PC-9 (cell line): ENCODE measurements around the gene CHRNA3. TPM values are rescaled to one million over a fixed set of nuclear protein-coding genes. Genes with fewer than 3 reads are reported as not detected.

Experiments used
- BruUV-seq: library from RNA; stranded (reverse); fragments of 400-500 nt; replicated peaks from 2 replicates; lab custom pipeline; 2021; lab: Mats Ljungman, UMichigan
- CTCF ChIA-PET: fragments of 300-600 bp; sonication (Branson Sonifier 250); formaldehyde crosslinking; loops from one replicate; lab custom pipeline; 2022; ENCODE audit warnings: antibody characterized with exemption; lab: Charles Lee
- POLR2A ChIA-PET: fragments of 300-600 bp; sonication (Branson Sonifier 250); formaldehyde crosslinking; loops from one replicate; lab custom pipeline; 2022; ENCODE audit warnings: antibody characterized with exemption; ENCODE audit not compliant: unreplicated experiment; lab: Charles Lee
- DNase-seq, 2 experiments: peaks; one replicate each; pipeline versions ENCODE4 v3.0.0 to v3.0.0-alpha.2; 2015 to 2022; ENCODE audit warnings: mixed read lengths in 1 of 2
- H2AFZ ChIP-seq: fragments of 200-600 bp; sonication (generic); 2 replicates; pipeline ENCODE4 v1.8.1; 2017; ENCODE audit warnings: antibody characterized with exemption
- H3F3A ChIP-seq: fragments of 200-600 bp; sonication (generic); 2 replicates; pipeline ENCODE4 v1.8.1; 2017; ENCODE audit warnings: antibody characterized with exemption, mild to moderate bottlenecking, low read depth; ENCODE audit not compliant: insufficient read depth
- H3K27ac ChIP-seq: fragments of 200-600 bp; sonication (generic); 2 replicates; pipeline ENCODE4 v1.6.1; 2016; ENCODE audit warnings: mixed run types
- H3K27me3 ChIP-seq: fragments of 200-600 bp; sonication (generic); 2 replicates; pipeline ENCODE4 v1.6.1; 2016; ENCODE audit warnings: low read depth, mixed run types; ENCODE audit not compliant: insufficient read depth
- H3K36me3 ChIP-seq: fragments of 200-600 bp; sonication (generic); 2 replicates; pipeline ENCODE4 v1.6.1; 2016; ENCODE audit warnings: low read depth, mixed run types
- H3K4me1 ChIP-seq: fragments of 200-600 bp; sonication (generic); replicated peaks from 2 replicates; pipeline ENCODE4 v1.6.1; 2016; ENCODE audit warnings: mixed run types; ENCODE audit not compliant: insufficient read depth
- H3K4me2 ChIP-seq: fragments of 200-600 bp; sonication (generic); 2 replicates; pipeline ENCODE4 v1.6.1; 2017; ENCODE audit warnings: mixed run types
- H3K4me3 ChIP-seq: fragments of 200-600 bp; sonication (generic); 2 replicates; pipeline ENCODE4 v1.6.1; 2016; ENCODE audit warnings: mixed run types
- H3K79me2 ChIP-seq: fragments of 200-600 bp; sonication (generic); 2 replicates; pipeline ENCODE4 v1.6.1; 2017; ENCODE audit warnings: low read depth, mixed run types
- H3K9me2 ChIP-seq: fragments of 200-600 bp; sonication (generic); 2 replicates; pipeline ENCODE4 v1.8.1; 2017; ENCODE audit warnings: mild to moderate bottlenecking; ENCODE audit not compliant: insufficient read depth
- H3K9me3 ChIP-seq: fragments of 200-600 bp; sonication (generic); 2 replicates; pipeline ENCODE4 v1.8.1; 2016; ENCODE audit warnings: low read depth; ENCODE audit not compliant: insufficient read depth
- H4K20me1 ChIP-seq: fragments of 200-600 bp; sonication (generic); 2 replicates; pipeline ENCODE4 v1.8.1; 2017; ENCODE audit not compliant: insufficient read depth
- EZH2 ChIP-seq: fragments of 200-600 bp; sonication (generic); IDR thresholded peaks from 2 replicates; pipeline ENCODE4 v1.8.0; 2017; ENCODE audit warnings: antibody characterized with exemption, low read depth
- intact Hi-C: fragments of 100-400 bp; cut with micrococcal nuclease; formaldehyde crosslinking; loops from one replicate; pipeline ENCODE4 v1.10.0; 2022; ENCODE audit not compliant: unreplicated experiment
- total RNA-seq: library from RNA; stranded (reverse); gene quantifications from 2 replicates; pipeline ENCODE4 v1.2.3, GENCODE V29; 2021
- TF ChIP-seq, protein P1 (sequence below): fragments of 200-600 bp; sonication (generic); conservative IDR thresholded peaks from 2 replicates; pipeline ENCODE4 v1.6.1; 2017; ENCODE audit warnings: mixed run types, antibody characterized with exemption, mild to moderate bottlenecking, moderate library complexity

CHRNA3 gene
- total RNA-seq, 1 experiment from 2014 or later = not detected

DNA sequence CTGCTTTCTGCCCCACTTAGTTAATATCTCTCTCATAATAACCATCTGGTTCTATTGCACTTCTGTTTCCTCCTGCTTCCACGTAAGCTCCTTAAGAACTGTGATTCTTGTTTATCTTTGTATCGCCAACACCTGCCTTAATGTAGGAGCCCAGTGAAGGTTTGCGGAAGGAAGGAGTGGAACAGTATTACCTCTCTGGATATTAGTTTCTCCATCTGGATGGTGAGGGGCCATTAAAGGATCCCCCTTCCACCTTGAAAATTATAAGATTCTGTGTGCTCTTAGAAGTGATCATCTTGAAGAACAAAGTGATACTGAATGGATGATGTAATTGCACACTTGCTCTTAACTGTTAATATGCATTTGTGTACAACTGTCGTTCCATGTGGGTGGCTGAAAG is 53.3 kb downstream of the CHRNA3 start:
- no peak overlapping the region for H3K27ac ChIP-seq

DNA sequence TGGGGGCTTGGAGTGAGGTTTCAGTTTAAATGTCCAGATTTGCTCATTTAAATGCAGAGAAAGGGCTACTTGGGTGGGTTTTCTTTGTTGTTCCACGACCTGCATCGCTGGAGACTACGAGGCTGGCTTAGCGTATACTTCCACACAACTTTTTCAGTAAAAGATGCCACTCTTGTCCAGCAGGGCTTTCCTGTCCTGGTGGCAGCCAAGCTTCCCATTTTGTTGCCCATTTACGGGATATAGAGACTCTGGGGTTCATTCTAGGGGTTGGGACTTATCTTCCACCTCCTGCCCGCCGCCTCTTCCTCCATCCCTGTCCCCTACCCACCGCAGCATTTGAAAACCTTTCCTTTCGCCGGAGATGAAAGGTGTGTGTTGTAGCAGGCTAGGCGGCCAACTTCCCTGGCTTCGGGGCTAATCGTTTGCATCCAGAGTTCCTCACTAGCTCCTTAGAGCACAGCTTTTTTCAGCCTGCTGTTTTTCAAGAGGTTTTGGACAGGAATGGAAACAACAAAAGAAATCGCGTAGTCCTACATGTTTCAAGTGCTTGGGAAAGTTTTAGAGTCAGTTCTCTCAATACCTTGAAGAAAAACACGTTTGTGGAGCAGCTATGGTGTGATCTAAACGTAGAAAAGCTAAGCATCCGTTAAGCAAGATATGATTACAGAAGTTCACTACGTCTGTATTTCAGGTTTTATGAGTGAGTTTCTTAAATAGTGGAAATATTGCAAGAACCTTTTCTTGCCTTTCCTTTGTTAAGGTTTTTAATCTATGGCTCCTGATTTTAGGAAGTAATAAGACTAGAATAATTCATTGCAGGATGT is 54.6 kb downstream of the CHRNA3 start:
- TSS peak; percentile 63 for BruUV-seq
- peak overlapping the region; percentile 44 for H3K27ac ChIP-seq
- no peak for TF ChIP-seq EZH2
- TF ChIP-seq, protein P1, sequence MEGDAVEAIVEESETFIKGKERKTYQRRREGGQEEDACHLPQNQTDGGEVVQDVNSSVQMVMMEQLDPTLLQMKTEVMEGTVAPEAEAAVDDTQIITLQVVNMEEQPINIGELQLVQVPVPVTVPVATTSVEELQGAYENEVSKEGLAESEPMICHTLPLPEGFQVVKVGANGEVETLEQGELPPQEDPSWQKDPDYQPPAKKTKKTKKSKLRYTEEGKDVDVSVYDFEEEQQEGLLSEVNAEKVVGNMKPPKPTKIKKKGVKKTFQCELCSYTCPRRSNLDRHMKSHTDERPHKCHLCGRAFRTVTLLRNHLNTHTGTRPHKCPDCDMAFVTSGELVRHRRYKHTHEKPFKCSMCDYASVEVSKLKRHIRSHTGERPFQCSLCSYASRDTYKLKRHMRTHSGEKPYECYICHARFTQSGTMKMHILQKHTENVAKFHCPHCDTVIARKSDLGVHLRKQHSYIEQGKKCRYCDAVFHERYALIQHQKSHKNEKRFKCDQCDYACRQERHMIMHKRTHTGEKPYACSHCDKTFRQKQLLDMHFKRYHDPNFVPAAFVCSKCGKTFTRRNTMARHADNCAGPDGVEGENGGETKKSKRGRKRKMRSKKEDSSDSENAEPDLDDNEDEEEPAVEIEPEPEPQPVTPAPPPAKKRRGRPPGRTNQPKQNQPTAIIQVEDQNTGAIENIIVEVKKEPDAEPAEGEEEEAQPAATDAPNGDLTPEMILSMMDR = peak; percentile 33

More for the DNA sequence above, 53.3 kb downstream of the CHRNA3 start:
- Histone ChIP-seq H2AFZ (peak overlapping the region; percentile 53; the same call in 1 of the 2 replicates), H3K4me2 (peak overlapping the region; percentile 87), H3K9me2 (no peaks in the 10 kb centered on the region), H3K27me3 (no peaks in the 10 kb centered on the region), H3F3A (peaks cover 19% of the 10 kb centered on the region), H3K9me3 (no peaks in the 10 kb centered on the region), H3K4me1 (peaks cover 14% of the 10 kb centered on the region), H3K79me2 (peaks cover 11% of the 10 kb centered on the region; the same call in 1 of the 2 replicates), H4K20me1 (no peaks in the 10 kb centered on the region), H3K36me3 (no peaks in the 10 kb centered on the region), H3K4me3 (peak overlapping the region; percentile 68; the same call in 1 of the 2 replicates)
- ChIA-PET CTCF (no interaction called here), POLR2A (interaction anchor here (0.6 kb wide), 1 partner anchor 81 kb away, joined by 3 read pairs; no protein-coding TSS in a partner anchor)
- BruUV-seq = no TSS peak
- no peak for DNase-seq
- TF ChIP-seq, protein P1 = no peak
- no peak for TF ChIP-seq EZH2
- intact Hi-C loops = no loop called here

More for the DNA sequence above, 54.6 kb downstream of the CHRNA3 start:
- intact Hi-C loops = loop anchor here (2.0 kb wide), 1 partner anchor 25 kb away; the partner anchor contains the start of gene PSMA4
- Histone ChIP-seq H3K9me2 (no peaks in the 10 kb centered on the region), H3K27me3 (no peaks in the 10 kb centered on the region), H4K20me1 (no peaks in the 10 kb centered on the region), H3K79me2 (peaks cover 11% of the 10 kb centered on the region; the same call in 1 of the 2 replicates), H3K4me3 (peak overlapping the region; percentile 68), H3K9me3 (no peaks in the 10 kb centered on the region), H3K36me3 (no peaks in the 10 kb centered on the region), H3F3A (peaks cover 19% of the 10 kb centered on the region), H3K4me2 (peak overlapping the region; percentile 87), H2AFZ (peak overlapping the region; percentile 92), H3K4me1 (peaks cover 14% of the 10 kb centered on the region)
- ChIA-PET POLR2A (interaction anchor here (0.6 to 0.9 kb wide), 4 partner anchors 11 to 26 kb away, joined by 4 to 7 read pairs (median 6); no protein-coding TSS in a partner anchor), CTCF (interaction anchor here (0.6 to 0.7 kb wide), 3 partner anchors 102 to 165 kb away, joined by 4 to 19 read pairs (median 5); no protein-coding TSS in a partner anchor)
- peak; percentile 35 to 37 for DNase-seq
